Keratinocyte (primary cell): ENCODE measurements around the gene NRROS.

Experiments used
- CTCF ChIP-seq, 3 experiments: IDR thresholded peaks in 1 of 3; conservative IDR thresholded peaks in 1 of 3; optimal IDR thresholded peaks in 1 of 3; 2 replicates in 2 of 3; 3 replicates in 1 of 3; pipeline versions ENCODE3 to v1.5.1; 2011; ENCODE audit warnings: low read length in 3 of 3, mild to moderate bottlenecking in 3 of 3, moderate library complexity in 2 of 3, control low read depth in 1 of 3, inconsistent platforms in 1 of 3; ENCODE audit not compliant: insufficient read depth in 2 of 3; ENCODE audit errors: extremely low read depth in 1 of 3
- EZH2 ChIP-seq: IDR thresholded peaks from one replicate; pipeline ENCODE4 v1.6.1; 2012; ENCODE audit warnings: inconsistent platforms, mild to moderate bottlenecking, low read length, moderate library complexity

DNA sequence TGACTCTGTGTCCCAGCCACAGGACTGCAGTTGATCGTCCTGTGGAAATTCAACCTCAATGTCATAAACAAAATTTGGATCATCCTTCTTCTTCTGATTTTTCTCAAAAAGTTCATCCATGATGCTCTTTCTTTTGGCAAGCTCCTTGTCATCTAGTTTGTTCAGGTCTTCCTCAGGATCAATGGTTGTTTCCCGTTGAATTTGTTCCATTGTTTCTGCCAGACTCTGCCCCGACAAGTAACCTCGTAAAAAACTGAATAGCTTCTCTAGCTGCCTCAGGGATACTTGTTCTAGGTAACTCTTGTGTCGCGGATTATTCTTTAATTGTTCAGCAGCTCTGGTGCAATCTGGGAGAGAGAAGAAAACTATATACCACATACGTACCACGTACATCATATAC lies 68.1 kb downstream of the NRROS start:
- TF ChIP-seq CTCF (optimal IDR thresholded peaks at IDR 0.05 in 1 of 3, IDR thresholded peaks at IDR 0.05 in 1 of 3, conservative IDR thresholded peaks at IDR 0.05 in 1 of 3; ENCODE audit: extremely low read depth in 1 of 3, insufficient read depth in 2 of 3, low read length in 3 of 3) (no peak), EZH2 (no peak)
